Skin of body (tissue), 2 donors: ENCODE measurements around the gene NACC2. TPM values are rescaled to one million over a fixed set of nuclear protein-coding genes. Genes with fewer than 3 reads are reported as not detected.
"Not testable (repeated sequence)": the region's sequence is repeated elsewhere in the genome, so short reads cannot be mapped to it uniquely, and the experiment has no call there.

Experiments
- DNase-seq: peaks from one replicate; lab custom pipeline; 2025; lab: John Stamatoyannopoulos, UW
- total RNA-seq: library from RNA; depleted of rRNA; stranded (reverse); fragments of >200 nt; gene quantifications from one replicate; pipeline ENCODE4 v1.2.3, GENCODE V29; 2014

Gene NACC2
- total RNA-seq, 1 donor from 2014 or later, result 2.9 TPM

DNA sequence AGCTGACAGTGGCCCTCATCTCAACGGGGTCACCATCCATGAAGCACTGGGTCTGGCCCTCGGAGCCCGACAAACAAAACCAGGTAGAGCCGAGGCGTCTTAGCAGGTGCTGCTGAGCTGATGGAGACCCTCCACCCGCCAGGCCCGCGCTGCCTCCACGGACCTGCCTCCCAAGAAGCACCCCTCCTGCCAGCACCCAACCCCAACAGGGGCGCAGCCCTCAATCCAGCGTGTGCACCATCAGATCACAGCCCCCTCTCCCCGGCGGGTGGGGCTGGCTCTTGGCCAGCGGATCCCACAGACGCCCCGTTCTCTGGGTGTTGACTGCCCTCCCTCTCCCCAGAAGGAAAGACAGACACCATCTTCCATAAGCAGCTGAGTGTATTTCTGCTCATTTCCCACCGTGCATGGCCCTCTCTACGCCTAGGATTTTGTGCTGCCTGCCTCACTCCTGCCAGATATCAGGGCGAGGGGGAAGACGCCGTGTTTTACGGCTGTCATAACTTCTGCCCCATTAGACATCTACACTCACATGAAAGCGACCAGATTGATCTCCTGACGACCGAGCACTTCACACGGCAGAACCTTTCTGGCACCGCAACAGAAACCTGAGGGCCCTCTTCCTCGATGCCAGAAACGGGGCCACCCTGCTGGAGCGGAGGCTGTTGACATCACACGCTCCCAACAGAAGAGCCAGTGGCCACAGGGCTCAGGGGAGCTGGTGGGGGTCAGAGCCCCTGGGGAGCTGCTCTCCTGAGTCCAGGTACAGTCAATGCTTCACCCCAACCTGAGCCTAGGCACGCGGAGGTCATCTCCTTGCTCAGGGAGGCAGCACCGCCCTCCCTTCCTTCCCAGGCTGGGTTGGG, 12.4 kb downstream of the NACC2 start:
- DNase-seq, result no peak

DNA sequence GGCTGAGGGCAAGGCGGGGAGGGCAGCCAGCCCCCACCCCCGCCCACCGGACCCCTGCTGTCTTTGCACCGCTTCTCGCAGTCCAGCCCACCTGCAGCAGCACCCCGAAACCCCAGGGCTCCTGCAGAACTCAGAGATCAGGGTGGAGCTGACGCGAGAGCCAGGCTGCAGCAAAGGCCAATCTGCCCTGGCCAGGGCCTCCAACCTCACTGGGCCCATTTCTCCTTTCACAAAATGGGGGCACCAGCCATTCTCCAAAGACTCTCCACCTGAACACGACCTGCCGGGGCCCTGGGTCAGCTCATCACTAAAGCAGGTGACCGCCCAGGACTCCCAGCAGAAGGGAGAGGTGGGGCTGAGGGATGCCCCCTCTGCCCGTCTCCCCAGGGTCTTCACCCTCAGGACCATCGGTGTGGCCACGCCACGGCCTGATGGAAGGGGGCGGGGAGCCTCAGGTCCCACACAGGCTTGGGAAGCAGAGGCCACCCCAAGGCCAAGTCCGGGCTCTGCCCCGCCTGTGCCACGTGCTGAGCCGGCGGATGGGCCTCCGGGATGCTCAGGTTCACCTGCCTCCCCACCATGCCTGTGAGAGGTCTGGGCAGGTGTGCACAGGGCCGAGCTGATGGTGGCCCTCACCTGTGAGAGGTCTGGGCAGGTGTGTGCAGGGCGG, 13.1 kb downstream of the NACC2 start:
- DNase-seq, result no peak

DNA sequence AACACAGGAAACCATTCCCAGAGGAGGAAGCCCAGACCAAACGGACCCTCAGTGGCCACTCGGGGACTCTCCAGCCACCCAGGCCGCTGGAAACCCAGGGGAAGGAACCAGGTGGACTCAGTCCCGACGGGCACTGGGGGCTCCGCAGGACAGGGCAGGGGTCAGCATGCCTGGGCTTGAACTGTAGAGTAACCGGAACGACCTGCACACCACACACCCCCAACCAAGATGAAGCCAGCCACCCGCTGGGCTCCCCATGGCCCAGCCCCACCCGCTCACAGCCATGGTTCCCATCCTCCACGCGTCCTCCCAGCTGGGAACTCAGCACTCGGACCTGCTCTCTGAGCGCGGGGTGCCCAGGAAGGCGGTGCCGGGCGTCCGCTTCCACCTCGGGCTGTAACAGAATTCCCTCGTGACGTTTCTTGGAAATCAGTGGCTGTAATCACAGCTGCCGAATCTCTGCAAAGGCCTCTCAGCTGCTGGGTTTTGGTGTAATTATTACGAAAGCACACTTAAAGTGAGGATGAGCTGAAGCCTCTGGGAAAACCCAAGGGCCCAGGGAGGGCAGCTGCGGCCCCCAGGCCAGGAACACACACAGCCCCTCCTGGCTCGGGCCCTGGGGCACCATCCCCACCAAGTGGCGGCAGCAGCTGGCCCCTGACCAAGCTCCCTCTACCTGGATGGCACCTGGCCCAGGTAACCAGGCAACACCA, 13.8 kb downstream of the NACC2 start:
- no peak for DNase-seq

DNA sequence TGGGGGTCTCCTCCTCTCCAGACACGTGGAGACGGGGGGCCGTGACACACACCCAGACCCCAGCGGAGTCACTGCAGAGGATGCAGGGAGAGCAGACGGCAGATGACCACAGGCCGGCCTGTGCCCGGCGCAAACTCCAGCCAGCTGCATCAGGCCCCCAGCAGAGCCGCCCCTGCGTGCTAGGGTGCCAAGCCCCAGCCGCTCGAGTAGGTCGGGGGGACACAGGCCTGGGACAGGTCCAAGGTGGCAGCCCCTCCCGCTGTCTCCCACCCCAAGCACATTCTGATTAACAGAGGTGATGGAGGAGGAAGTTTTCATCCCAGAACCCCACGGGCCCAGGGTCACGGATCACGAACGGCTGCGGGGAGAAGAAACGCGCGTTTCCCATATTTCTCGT, 14.4 kb downstream of the NACC2 start:
- DNase-seq, result no peak

DNA sequence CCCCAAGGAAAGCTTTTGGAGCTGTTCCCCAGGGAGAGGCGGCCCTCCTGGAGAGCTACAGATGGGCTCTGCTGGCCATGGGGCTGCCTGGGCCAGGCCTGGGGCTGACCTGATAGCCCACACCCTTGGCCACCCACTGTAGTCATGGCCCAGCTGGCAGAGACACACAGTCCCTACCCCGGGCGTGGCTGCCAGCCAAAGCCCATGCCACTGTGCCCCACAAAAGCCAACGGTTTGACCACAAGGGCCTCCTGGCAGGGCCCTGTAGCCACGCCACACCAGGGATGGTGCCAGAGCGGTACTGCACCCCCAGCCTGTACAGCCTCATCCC, 15.2 kb downstream of the NACC2 start:
- DNase-seq, result no peak

DNA sequence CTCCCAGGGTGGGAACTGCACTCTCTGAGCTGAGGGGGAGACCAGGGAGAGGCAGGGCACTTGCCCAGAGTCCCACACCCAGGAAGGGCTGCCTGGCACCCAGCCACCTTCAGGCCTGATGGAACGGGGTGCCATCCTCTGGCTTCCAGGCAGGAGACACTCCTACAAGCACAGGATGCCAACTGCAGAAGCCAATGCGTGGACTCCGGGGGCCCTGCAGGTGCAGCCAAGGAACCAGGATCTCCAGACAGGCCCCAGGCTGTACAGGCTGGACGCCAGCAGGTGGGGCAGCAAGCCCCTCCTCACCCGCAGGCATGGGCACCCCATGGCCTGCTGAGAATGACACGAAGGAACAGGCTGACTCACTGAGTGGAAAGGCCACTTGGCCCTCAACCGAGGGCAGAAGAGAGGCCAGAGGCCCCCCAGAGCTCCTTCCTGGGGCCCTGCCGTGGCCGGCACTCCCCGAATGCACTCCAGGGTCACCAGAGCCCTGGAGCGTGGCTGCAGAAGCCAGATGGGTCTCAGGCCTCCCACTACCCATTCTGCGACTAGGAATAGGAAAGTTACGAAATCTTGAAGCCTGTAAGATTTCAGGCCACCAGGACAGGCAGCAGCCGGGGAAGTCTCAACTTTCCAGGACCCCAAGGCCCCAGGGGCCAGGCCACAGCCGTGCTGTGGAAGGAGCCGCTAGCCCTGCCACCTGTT, 15.7 kb downstream of the NACC2 start:
- no peak for DNase-seq

DNA sequence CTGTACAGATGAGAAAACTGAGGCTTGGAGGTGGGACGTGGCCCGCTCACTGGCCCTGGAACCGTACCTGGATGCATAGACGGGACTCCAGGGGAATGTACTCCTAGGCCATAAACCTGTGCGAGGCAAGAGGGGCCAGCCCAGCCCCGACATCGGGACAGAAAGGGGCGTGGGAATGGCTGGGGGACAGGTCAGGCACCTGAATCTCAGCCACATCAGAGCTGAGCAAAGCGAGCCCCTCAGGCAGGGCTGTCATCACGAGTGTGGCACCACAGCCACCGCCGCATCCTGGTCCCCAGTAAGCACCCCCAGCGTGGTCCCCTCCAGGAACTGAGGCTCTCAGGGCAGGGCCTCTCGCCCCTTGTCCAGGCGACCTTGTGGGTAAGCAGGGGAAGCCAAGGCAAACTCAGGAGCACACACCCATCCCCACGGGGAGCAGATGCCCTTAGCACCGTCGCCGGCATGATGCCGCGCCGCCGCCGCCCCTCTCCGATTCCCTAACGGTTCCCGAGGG, 16.5 kb downstream of the NACC2 start:
- no peak for DNase-seq

DNA sequence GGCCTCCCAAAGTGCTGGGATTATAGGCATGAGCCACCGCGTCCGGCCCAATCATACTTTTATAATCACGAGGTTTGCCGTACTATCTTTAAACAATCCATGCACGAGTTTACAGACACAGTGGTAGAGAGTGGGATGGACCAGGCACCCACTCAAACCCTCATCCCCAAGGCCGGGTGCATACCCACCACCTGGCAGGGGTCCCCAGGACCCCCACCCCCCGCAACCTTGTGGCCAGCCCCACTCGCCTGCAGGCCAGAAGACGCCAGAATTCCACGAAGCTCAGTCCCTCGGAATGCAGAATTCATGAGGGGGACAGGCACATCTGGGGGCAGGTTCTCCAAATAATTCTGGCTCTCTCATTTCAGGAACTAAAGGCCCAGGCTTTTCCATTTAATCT, 17.1 kb downstream of the NACC2 start:
- DNase-seq, result no peak

DNA sequence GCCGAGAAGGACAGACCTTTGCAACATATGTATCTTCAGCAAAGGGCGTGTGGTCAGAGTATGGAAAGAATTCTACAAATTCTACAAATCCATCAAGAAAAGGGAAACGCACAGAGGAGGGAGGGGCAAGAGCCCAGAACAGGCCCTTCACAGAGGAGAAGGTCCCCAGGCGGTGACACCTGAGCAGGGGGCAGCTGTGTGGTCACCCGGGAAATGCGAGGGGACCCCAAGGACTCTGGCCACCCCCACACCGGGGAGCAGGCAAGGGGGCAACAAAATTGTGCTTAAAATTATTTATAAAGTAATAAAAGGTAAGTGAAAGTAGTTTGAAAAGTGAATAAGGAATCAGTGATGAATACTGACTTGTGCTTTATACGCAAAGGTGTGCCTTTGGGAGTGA, 17.6 kb downstream of the NACC2 start:
- DNase-seq, result no peak

DNA sequence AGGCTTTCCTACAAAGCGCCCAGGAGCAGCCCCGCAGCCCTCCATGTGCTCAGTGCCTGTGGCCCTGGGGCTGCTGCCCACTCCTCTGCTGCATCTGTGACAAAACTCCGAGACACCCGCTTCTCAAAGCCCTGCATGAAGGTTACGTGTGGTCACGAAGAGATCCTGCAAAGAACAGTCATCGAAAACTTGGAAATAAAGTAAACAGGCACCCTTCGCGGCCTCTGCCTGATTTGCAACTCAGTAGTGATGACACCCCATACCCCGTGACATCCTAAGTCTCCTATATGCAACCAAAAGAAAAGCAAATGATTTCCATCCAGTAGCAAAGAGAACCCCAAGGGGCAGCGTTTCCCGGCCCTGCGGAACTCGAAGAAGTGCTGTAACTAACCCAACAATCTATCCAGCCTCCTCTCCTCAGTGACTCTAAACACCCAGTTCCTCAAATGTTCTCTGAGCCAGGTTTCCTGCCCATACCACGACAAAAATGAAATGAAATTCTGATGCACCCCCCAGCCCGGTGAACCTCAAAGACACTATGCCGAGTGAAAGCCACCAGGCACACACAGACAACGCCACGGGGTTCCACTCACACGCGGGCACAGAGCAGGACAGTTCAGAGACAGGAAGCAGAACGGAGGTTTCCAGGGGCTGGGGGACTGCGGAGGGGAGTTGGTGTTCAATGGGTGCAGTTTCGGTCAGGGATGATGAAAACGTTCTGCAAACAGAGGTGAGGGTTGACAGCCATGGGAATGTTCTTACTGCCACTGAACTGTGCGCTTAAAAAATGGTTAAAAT, 19.0 kb downstream of the NACC2 start:
- DNase-seq, result no peak

DNA sequence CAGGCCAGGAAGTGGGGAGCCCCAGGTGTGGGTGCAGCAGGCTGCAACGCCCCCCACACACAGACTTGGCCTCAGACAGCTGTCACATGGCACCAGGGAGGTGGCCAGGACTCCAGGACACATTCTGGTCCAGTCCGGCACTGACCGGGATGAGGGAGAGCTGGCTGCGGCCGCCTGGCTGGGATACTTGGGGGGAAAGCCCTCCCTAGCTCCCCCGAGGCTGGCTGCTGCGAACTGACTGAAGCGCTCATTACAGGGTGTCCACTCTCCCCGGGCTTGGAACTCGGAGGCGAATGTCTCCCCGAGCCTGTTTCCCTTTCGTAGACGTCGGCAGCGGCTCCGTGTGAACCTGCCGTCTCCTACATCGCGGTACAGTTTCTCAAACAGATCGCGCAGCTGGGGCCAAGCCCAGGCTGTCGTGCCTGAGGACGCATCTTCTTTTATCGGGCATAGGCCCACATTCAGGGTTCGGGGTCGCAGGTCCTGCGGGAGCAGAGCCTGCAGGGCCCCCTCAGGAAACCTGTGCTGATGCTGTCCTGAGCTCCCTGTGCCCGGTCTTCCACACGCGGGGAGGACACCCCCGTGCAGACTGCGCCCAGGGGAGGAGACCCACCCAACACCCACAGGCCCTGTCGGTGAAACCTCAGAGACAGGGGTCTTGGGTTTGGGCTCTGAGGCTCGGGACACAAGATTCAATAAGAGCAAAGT, 19.8 kb downstream of the NACC2 start:
- DNase-seq, result no peak

DNA sequence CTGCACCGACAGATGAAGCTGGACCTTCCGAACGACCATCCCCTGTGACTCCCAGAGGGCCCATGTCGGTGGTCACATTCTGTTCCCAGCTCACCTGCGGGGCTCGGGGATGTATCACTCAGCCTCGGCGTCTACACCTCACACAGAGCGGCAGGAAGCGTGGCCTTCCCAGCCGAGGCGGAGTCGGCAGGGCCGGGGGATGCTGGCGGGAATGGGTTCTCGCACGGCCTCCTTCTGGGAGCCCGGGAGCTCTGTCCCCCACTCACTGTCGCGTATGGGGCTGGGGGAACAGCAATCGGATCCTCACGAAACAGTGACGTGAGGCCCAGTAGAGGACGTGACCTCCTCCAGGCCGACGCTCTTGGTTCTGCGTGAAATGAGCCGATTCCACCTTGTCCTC, 20.4 kb downstream of the NACC2 start:
- no peak for DNase-seq

DNA sequence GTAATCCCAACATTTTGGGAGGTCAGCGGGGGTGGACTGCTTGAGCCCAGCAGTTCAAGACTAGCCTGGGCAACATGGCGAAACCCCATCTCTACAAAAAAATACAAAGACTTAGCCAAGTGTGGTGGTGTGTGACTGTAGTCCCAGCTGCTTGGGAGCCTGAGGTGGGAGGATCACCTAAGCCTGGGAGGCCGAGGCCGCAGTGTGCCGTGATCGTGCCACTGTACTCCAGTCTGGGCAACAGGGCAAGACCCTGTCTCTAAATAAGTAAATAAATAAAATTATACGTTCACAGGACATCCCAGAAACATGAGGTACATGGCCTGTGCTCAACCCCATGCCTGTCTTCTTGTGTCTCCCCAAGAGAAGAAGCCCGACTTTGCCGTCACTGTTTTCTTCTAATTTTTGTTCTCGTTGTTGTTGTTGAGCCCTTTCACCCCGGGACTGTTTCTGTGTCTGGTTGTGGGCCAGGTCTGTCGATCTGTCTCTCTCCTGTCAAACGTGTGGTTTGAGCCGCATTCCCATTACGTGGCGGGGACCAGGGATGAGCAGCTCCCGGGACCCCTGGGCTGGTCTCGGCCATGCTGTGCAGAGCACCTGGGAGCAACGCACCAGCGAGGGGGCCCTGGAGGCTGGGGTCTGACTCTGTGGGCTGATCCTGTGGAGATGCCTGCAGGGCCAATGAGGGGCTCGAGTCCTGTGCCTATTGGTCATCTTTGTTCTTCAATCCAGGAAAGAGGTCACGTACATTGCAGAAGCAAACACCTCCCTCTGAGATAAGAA, 32.2 kb downstream of the NACC2 start:
- DNase-seq, result no peak

DNA sequence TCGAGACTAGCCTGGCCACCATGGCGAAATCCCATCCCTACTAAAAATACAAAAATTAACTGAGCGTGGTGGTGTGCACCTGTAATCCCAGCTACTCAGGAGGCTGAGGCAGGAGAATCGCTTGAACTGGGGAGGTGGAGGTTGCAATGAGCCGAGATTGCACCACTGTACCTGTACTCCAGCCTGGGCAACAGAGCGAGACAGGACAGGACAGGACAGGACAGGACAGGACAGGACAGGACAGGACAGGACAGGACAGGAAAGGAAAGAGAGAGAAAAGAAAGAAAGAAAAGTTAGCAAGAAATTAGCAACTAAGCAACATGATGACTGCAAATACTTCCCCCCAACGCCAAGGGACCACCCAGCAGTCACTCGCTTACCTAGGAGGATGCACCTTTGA, 33.2 kb downstream of the NACC2 start:
- DNase-seq, result not testable (repeated sequence)

DNA sequence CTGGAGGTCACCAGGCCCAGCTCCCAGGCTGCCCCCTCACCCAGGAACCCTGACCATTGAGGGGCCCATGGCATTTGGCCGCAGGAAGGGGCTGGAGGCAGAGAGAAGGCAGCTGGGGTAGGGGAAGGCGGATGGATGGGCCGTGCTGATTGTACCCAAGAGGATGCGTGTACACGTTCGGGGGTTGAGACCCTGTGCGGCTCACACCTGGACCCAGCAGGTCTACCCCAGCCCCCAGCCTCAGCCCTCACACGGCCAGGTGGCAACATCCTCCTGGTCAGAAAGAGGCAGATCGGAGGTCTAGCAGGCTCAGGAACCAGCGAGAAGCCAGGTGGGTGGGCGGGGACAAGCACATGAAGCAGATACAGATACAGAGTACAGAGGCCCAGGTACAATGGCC, 33.7 kb downstream of the NACC2 start:
- no peak for DNase-seq

DNA sequence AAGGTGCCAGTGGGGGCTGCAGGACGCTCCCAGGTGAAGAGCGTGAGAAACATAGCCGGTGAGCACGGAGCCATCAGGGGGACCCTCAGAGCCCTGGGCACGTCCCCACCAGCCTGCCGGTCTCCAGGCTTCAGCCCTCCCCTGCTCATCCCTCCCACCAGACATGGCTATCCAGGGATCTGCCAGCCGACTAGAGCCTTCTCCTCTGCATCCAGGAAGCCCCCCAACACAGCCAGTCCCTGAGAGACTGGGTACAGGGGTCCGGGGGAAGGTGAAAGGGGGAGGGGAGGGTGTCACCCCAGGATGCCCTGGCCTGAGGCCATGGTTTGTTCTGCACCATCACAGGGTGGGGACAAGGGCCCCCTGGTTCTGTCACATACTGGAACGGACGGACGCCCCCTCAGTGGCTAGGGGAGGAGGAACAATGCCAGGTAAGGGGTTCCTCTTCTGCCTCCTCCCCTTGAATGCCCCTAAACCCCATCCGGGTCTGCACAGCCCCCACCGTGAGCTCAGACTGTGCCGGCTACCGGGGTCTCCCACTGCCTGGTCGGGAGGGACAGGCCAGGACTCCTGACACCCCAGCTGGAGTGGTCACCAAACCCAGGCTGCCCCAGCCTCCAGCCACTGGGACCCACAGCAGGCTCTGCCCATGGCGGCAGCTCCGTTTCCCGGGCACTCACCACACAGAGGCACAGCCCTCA, 34.3 kb downstream of the NACC2 start:
- DNase-seq, result no peak

DNA sequence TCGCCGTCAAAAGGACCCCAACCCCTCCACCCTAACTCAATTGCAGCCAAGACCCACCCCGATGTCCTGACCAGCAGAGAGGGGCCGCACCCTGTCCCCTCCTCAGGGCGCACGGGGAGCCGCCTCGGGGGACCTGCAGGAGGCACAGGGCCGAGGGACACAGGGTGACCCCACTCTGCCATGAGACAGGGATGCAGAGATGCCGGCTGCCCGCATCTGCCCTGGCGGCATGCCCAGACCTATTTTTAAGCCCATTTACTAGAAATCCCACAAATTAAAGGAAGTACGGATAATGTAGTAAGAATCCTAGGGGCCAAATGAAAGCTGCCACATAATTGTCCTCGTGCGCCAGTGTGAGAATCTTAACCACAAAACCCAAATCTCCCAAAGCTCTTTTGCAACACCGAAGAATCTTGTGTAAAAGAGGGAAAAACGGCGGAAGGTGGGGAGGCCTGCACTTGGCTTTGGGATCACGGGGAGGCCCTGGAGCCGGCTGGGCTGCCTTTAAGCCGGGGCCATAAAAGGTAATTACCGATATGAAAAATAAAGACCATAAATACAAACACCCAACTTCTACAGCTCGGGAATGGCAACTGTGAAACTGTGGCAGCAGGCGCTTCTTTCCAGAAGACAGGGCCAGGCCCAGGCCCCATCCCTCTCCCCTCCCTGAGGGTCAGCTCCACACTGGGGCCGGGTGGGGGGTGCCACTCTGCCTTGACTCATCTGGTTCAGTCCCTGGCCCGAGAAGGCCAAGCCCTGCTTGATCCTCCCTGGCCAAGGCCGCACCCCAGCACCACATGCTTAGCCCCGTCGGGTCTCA, 35.0 kb downstream of the NACC2 start:
- no peak for DNase-seq

DNA sequence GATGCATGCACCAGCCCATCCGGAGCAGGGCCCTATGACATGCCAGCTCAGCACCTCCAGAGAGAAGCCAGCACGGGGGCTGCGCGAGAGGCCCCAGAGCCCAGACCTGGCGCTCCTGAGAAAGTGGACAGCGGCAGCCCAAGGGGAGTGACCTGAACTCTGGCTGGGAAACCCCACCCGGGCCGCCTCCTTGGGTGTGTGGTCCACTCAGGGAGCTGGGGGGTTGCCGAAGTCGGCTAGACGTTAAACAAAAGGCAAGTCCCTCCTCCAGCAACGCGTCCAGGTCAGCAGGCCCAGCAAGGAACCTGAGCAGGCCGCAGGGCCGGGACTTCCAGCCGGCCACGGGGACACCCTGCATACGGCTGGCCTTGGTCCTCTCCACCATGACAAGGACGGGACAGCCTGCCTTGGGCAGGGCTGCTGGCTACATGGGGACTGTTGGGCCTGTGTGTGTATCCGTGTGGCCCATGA, 35.7 kb downstream of the NACC2 start:
- no peak for DNase-seq
